ENCODE measurements around the gene LARGE1.

LARGE1 gene

GRCh38 chr22:33717694-33718396 is 202.4 kb downstream of the LARGE1 start:
- no peak for DNase-seq (ENCODE audit: low read depth)

- DNase-seq (ENCODE audit: low read depth) = no peak
These were observed 204.9 kb downstream of the LARGE1 start for GRCh38 chr22:33715237-33715985.

- DNase-seq (ENCODE audit: low read depth) = no peak
These were observed 209.9 kb downstream of the LARGE1 start for GRCh38 chr22:33710326-33710725.

- DNase-seq (ENCODE audit: low read depth) = no peak
These were observed 212.7 kb downstream of the LARGE1 start for GRCh38 chr22:33707581-33707980.

GRCh38 chr22:33706100-33706499 is 214.2 kb downstream of the LARGE1 start:
- no peak for DNase-seq (ENCODE audit: low read depth)

- DNase-seq (ENCODE audit: low read depth) = no peak
These were observed 221.1 kb downstream of the LARGE1 start for GRCh38 chr22:33699176-33699575.

GRCh38 chr22:33697640-33698039 is 222.6 kb downstream of the LARGE1 start:
- no peak for DNase-seq (ENCODE audit: low read depth)

- DNase-seq (ENCODE audit: low read depth) = no peak
These were observed 229.1 kb downstream of the LARGE1 start for GRCh38 chr22:33691057-33691630.

GRCh38 chr22:33688903-33689302 is 231.4 kb downstream of the LARGE1 start:
- no peak for DNase-seq (ENCODE audit: low read depth)

GRCh38 chr22:33687464-33687863 is 232.8 kb downstream of the LARGE1 start:
- no peak for DNase-seq (ENCODE audit: low read depth)

GRCh38 chr22:33684087-33684486 is 236.2 kb downstream of the LARGE1 start:
- DNase-seq (ENCODE audit: low read depth) = no peak

- DNase-seq (ENCODE audit: low read depth) = no peak
These were observed 237.3 kb downstream of the LARGE1 start for GRCh38 chr22:33682927-33683326.

GRCh38 chr22:33680632-33681031 is 239.6 kb downstream of the LARGE1 start:
- DNase-seq (ENCODE audit: low read depth) = no peak

GRCh38 chr22:33678523-33678922 is 241.8 kb downstream of the LARGE1 start:
- no peak for DNase-seq (ENCODE audit: low read depth)

- no peak for DNase-seq (ENCODE audit: low read depth)
These were observed 242.7 kb downstream of the LARGE1 start for GRCh38 chr22:33677536-33677935.

GRCh38 chr22:33674357-33674756 is 245.9 kb downstream of the LARGE1 start:
- no peak for DNase-seq (ENCODE audit: low read depth)

- DNase-seq (ENCODE audit: low read depth) = no peak
These were observed 250.5 kb downstream of the LARGE1 start for GRCh38 chr22:33669746-33670145.

GRCh38 chr22:33666961-33667619 is 253.2 kb downstream of the LARGE1 start:
- no peak for DNase-seq (ENCODE audit: low read depth)

- DNase-seq (ENCODE audit: low read depth) = no peak
These were observed 253.9 kb downstream of the LARGE1 start for GRCh38 chr22:33666279-33666960.

- no peak for DNase-seq (ENCODE audit: low read depth)
These were observed 260.8 kb downstream of the LARGE1 start for GRCh38 chr22:33659448-33659847.

GRCh38 chr22:33658775-33659174 is 261.5 kb downstream of the LARGE1 start:
- no peak for DNase-seq (ENCODE audit: low read depth)

- no peak for DNase-seq (ENCODE audit: low read depth)
These were observed 262.6 kb downstream of the LARGE1 start for GRCh38 chr22:33657670-33658069.

Measured in activated T-cell treated with anti-CD3 and anti-CD28 coated beads for 1 hour (primary cell).